Spleen (tissue), 7 donors: ENCODE data around the gene SIRPB2.

Experiments used
- POLR2A ChIP-seq, 3 donors: fragments of 450-650 bp; IDR thresholded peaks; one replicate each; pipeline ENCODE4 v1.5.1; 2017; ENCODE audit warnings: antibody characterized with exemption in 3 of 3, mild to moderate bottlenecking in 1 of 3
- POLR2AphosphoS5 ChIP-seq, 3 donors: sonication (generic); formaldehyde crosslinking; IDR thresholded peaks; one replicate each; pipeline ENCODE4 v1.5.1; 2017; ENCODE audit warnings: antibody characterized with exemption in 3 of 3
- TF ChIP-seq, protein P1 (sequence below), 11 experiments: fragments of 200-600 bp in 7 of 11; fragments of 450-650 bp in 4 of 11; sonication (generic) in 4 of 11; IDR thresholded peaks in 8 of 11; conservative IDR thresholded peaks in 3 of 11; 1 replicate in 7 of 11; 2 replicates in 4 of 11; pipeline versions ENCODE4 v1.4.0 to v1.8.0; 2016 to 2021; ENCODE audit warnings: antibody characterized with exemption in 11 of 11, inconsistent platforms in 4 of 11, mild to moderate bottlenecking in 1 of 11
- donor health status: DM: no; HTN: no; CAD: no; lungs with moderate emphysema.
- donor health status: DM: no; HTN: no; CAD: no.
- donor health status: DM: no; HTN: no; CAD: no.

DNA sequence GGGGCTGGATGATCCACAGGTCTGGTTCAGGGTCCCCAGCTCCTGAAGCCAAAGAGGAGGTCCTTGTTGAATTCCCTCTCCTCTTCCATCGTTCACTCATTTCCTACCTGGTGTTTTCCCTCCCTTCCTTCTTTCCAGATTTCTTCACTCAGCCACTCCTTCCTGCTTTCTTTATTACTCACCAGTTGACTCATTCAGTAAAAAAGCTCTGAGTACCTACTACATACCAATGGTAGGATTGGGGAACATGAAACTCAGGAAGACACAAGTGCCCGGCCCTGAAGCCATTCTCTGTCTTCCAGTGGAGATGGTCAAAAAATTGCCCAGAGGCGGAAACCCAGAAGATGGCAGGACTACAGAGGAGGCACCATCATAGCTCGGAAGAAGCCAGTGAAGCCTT, 12.7 kb downstream of the SIRPB2 start:
- no peak for TF ChIP-seq POLR2A (IDR thresholded peaks at IDR 0.05)
- TF ChIP-seq, protein P1, sequence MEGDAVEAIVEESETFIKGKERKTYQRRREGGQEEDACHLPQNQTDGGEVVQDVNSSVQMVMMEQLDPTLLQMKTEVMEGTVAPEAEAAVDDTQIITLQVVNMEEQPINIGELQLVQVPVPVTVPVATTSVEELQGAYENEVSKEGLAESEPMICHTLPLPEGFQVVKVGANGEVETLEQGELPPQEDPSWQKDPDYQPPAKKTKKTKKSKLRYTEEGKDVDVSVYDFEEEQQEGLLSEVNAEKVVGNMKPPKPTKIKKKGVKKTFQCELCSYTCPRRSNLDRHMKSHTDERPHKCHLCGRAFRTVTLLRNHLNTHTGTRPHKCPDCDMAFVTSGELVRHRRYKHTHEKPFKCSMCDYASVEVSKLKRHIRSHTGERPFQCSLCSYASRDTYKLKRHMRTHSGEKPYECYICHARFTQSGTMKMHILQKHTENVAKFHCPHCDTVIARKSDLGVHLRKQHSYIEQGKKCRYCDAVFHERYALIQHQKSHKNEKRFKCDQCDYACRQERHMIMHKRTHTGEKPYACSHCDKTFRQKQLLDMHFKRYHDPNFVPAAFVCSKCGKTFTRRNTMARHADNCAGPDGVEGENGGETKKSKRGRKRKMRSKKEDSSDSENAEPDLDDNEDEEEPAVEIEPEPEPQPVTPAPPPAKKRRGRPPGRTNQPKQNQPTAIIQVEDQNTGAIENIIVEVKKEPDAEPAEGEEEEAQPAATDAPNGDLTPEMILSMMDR (IDR thresholded peaks at IDR 0.05 in 8 of 11, conservative IDR thresholded peaks at IDR 0.05 in 3 of 11) = no peak
- TF ChIP-seq POLR2AphosphoS5 (IDR thresholded peaks at IDR 0.05) = no peak
